Body of pancreas (tissue), 4 donors: ENCODE data around the gene CDKN2C.

Experiments
- POLR2A ChIP-seq, 3 donors: fragments of 450-650 bp; IDR thresholded peaks; one replicate each; pipeline ENCODE4 v1.6.1; 2016; ENCODE audit warnings: antibody characterized with exemption in 3 of 3, mild to moderate bottlenecking in 2 of 3
- TF ChIP-seq, protein P1 (sequence below), 7 experiments: fragments of 450-650 bp in 4 of 7; fragments of 200-600 bp in 3 of 7; sonication (generic) in 3 of 7; IDR thresholded peaks; one replicate each; pipeline ENCODE4 v1.5.1; 2016 to 2019; ENCODE audit warnings: antibody characterized with exemption in 7 of 7

DNA sequence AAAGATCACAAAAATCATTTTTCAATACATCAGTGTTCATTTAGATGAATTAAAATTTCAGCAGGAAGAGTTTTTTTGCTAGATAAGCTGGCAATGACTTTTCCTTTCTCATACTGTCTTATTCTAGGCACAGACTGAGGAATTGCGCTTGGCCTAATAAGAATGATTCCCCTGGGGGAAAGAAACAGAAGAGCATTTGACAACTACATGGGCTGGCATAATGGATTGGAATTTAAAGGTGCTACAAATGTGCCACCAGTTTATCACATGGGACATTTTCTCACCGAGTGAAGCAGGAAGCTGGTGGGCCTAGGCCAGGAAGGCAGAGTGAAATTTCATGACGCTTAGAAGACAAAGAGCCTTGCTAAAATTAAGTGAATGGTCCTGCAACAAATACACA, 39.3 kb downstream of the CDKN2C start:
- TF ChIP-seq, protein P1, sequence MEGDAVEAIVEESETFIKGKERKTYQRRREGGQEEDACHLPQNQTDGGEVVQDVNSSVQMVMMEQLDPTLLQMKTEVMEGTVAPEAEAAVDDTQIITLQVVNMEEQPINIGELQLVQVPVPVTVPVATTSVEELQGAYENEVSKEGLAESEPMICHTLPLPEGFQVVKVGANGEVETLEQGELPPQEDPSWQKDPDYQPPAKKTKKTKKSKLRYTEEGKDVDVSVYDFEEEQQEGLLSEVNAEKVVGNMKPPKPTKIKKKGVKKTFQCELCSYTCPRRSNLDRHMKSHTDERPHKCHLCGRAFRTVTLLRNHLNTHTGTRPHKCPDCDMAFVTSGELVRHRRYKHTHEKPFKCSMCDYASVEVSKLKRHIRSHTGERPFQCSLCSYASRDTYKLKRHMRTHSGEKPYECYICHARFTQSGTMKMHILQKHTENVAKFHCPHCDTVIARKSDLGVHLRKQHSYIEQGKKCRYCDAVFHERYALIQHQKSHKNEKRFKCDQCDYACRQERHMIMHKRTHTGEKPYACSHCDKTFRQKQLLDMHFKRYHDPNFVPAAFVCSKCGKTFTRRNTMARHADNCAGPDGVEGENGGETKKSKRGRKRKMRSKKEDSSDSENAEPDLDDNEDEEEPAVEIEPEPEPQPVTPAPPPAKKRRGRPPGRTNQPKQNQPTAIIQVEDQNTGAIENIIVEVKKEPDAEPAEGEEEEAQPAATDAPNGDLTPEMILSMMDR (IDR thresholded peaks at IDR 0.05), result no peak
- no peak for TF ChIP-seq POLR2A (IDR thresholded peaks at IDR 0.05)
